WTC11 (cell line): ENCODE results near the gene AUH. TPM values are rescaled to one million over a fixed set of nuclear protein-coding genes. Genes with fewer than 3 reads are reported as not detected.

Experiments
- ATAC-seq: fragments of 200-7000 bp; cut with Tn5 transposase; 2 replicates; pipeline ENCODE4 v1.10.0; 2021; ENCODE audit warnings: mild to moderate bottlenecking, moderate library complexity
- CTCF ChIA-PET: fragments of 300-600 bp; sonication (Branson Sonifier 250); formaldehyde crosslinking; loops from one replicate; lab custom pipeline; 2021; ENCODE audit warnings: antibody characterized with exemption; lab: Charles Lee
- POLR2A ChIA-PET: fragments of 350-600 bp; sonication (Branson Sonifier 250); formaldehyde crosslinking; loops from one replicate; lab custom pipeline; 2021; ENCODE audit warnings: antibody characterized with exemption; lab: Charles Lee
- DNase-seq: peaks from one replicate; pipeline ENCODE4 v3.0.0; 2021; ENCODE audit warnings: low spot score
- H3K27ac Mint-ChIP-seq: 2 replicates; pipeline ENCODE4 v1.8.0; 2021; ENCODE audit warnings: mixed read lengths
- H3K27me3 Mint-ChIP-seq: 2 replicates; pipeline ENCODE4 v1.8.0; 2021; ENCODE audit warnings: low read depth, mild to moderate bottlenecking, moderate library complexity, mixed read lengths
- H3K36me3 Mint-ChIP-seq: 2 replicates; pipeline ENCODE4 v1.8.0; 2021; ENCODE audit warnings: mixed read lengths
- H3K4me1 Mint-ChIP-seq: 2 replicates; pipeline ENCODE4 v1.8.0; 2022; ENCODE audit warnings: mixed read lengths
- H3K4me3 Mint-ChIP-seq: 2 replicates; pipeline ENCODE4 v1.8.0; 2021; ENCODE audit warnings: mild to moderate bottlenecking, moderate library complexity, mixed read lengths
- H3K9me3 Mint-ChIP-seq: 2 replicates; pipeline ENCODE4 v1.8.0; 2021; ENCODE audit warnings: mixed read lengths
- ARID4B ChIP-seq: sonication (generic); formaldehyde crosslinking; IDR thresholded peaks from 2 replicates; pipeline ENCODE4 v1.8.0; 2023; ENCODE audit warnings: missing genetic modification reagents, mild to moderate bottlenecking, borderline replicate concordance
- ESRRA ChIP-seq: sonication (generic); formaldehyde crosslinking; IDR thresholded peaks from 2 replicates; pipeline ENCODE4 v1.8.1; 2022; ENCODE audit warnings: mild to moderate bottlenecking, missing genetic modification reagents, borderline replicate concordance
- ETV6 ChIP-seq: sonication (generic); formaldehyde crosslinking; IDR thresholded peaks from 2 replicates; pipeline ENCODE4 v1.8.1; 2022; ENCODE audit warnings: mild to moderate bottlenecking, missing genetic modification reagents
- JAZF1 ChIP-seq: fragments of 250-450 bp; sonication (Bioruptor Pico); IDR thresholded peaks from 2 replicates; pipeline ENCODE4 v1.9.0; 2021; ENCODE audit warnings: moderate library complexity, mild to moderate bottlenecking, inconsistent platforms
- MXD4 ChIP-seq: fragments of 250-450 bp; sonication (Bioruptor Pico); IDR thresholded peaks from 2 replicates; pipeline ENCODE4 v1.8.0; 2021; ENCODE audit warnings: mild to moderate bottlenecking, moderate library complexity, borderline replicate concordance
- NFE2L1 ChIP-seq: sonication (generic); formaldehyde crosslinking; IDR thresholded peaks from 2 replicates; pipeline ENCODE4 v1.8.1; 2023; ENCODE audit warnings: missing genetic modification reagents
- NR2C2 ChIP-seq: sonication (generic); formaldehyde crosslinking; IDR thresholded peaks from 2 replicates; pipeline ENCODE4 v1.8.0; 2022; ENCODE audit warnings: mild to moderate bottlenecking, missing genetic modification reagents
- PRDM15 ChIP-seq: sonication (generic); formaldehyde crosslinking; IDR thresholded peaks from 2 replicates; pipeline ENCODE4 v1.8.0; 2022; ENCODE audit warnings: missing genetic modification reagents
- SOX15 ChIP-seq: fragments of 250-450 bp; sonication (Bioruptor Pico); IDR thresholded peaks from 2 replicates; pipeline ENCODE4 v1.9.0; 2021; ENCODE audit warnings: mild to moderate bottlenecking
- SP1 ChIP-seq: sonication (generic); formaldehyde crosslinking; conservative IDR thresholded peaks from 2 replicates; pipeline ENCODE4 v1.8.1; 2022; ENCODE audit warnings: missing genetic modification reagents
- total RNA-seq: library from RNA; stranded (reverse); gene quantifications from 3 replicates; pipeline ENCODE4 v1.2.3, GENCODE V29; 2021
- TF ChIP-seq, protein P1 (sequence below): sonication (generic); formaldehyde crosslinking; IDR thresholded peaks from 2 replicates; pipeline ENCODE4 v1.8.1; 2023; ENCODE audit warnings: mild to moderate bottlenecking, missing genetic modification reagents, moderate library complexity
- TF ChIP-seq, protein P2 (sequence below): sonication (generic); formaldehyde crosslinking; IDR thresholded peaks from 2 replicates; pipeline ENCODE4 v1.8.0; 2022; ENCODE audit warnings: mild to moderate bottlenecking, missing genetic modification reagents
- TF ChIP-seq, protein P3 (sequence below): sonication (generic); formaldehyde crosslinking; IDR thresholded peaks from 2 replicates; pipeline ENCODE4 v1.8.1; 2023; ENCODE audit warnings: mild to moderate bottlenecking, missing genetic modification reagents
- TF ChIP-seq, protein P4 (sequence below): fragments of 250-450 bp; sonication (Bioruptor Pico); IDR thresholded peaks from 2 replicates; pipeline ENCODE4 v2.1.2; 2022; ENCODE audit warnings: mild to moderate bottlenecking, moderate library complexity
- TF ChIP-seq, protein P5 (sequence below): sonication (generic); formaldehyde crosslinking; IDR thresholded peaks from 2 replicates; pipeline ENCODE4 v1.8.0; 2022; ENCODE audit warnings: mild to moderate bottlenecking, missing genetic modification reagents

The AUH gene
- total RNA-seq, 1 experiment from 2014 or later: 30.4 TPM

DNA sequence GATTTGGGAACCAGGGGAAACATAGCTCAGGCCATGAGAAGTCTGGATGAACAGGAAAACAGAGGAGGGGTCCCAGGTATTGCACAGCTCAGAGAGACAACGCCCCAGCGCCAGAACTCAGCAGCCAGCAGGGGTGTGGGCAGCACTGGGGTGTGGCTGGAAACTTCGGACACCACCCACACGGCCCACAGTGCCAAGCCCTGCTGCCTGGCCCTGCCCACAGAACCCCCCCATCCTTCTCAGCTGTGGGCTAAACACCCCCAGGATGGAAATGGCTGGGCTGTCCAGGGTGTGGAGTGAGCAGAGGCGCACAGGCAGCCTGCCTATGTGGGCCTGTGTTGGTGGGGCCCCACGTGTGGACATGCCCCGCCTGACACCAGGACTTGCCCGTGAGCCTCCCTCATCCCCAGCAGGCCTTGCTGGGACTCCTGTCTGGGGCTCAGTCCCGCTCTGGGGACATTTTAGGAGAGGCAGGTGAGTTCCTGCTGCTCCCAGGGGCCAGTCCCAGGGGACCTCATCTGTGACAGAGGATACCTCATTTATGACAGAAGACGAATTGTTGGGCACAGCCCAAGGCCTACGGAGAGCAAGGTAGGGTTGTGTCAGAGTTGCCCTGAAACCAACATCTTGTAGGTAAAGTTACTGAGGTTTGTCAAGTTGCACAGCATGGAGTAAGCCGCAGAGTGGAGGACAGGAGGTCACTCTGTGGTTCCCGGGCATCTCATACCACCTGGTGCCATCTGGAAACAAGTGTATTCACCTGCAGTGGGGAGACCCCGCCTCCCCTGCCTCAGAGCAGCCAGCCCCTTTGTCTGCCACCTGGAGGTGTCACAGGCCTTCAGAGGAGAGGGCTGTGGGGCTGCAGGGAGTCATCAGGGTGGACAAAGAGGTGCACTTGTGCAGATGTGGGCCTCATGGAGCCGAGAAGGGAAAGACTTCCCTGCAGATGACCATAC is 183.2 kb downstream of the AUH start:
- Mint-ChIP-seq H3K9me3 (no peaks in the 10 kb centered on the region), H3K4me1 (no peaks in the 10 kb centered on the region), H3K36me3 (no peaks in the 10 kb centered on the region), H3K27me3 (no peaks in the 10 kb centered on the region), H3K27ac (peak overlapping the region; percentile 68; the same call in 1 of the 2 replicates), H3K4me3 (no peak overlapping the region)
- POLR2A ChIA-PET: no interaction called here
- DNase-seq (no peak), ATAC-seq (no peak)
- TF ChIP-seq ETV6 (CRISPR knock-in tag): no peak
- CTCF ChIA-PET: no interaction called here

DNA sequence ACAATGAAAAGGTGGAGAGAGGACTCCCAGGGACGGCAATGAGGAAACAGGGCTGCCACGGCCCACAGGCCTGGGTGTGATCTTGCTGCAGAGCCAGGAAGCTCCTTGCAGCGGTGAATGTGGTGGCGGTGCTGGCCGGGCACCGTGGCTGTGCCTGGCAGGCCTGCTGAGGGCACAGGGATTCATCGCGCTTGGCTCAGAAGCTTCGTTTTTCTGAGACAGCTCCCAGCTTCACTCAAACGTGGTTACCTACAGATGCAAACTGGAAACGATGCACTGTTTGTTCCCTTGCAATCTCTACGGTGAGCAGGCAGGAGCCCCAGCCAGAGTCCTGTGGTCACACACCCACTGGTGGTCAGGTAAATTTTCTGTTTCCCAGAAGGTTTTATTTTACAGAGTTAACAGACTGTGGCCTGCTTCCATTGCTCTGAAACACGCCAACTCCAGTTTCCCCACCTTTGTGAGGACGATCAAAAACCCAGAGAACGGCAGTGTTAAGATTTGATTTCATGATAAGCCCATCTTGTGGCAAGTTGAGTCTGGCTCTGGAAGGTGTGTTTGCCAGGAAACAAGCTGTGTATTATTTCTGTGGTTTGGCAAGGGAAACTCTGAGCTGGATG is 183.9 kb downstream of the AUH start:
- TF ChIP-seq SP1 (CRISPR knock-in tag) (no peak), SOX15 (CRISPR knock-in tag) (no peak)
- POLR2A ChIA-PET: interaction anchor here (0.6 kb wide), 1 partner anchor 306 kb away, joined by 6 read pairs; no protein-coding TSS in a partner anchor
- no peak for ATAC-seq
- Mint-ChIP-seq H3K4me1 (no peaks in the 10 kb centered on the region), H3K27ac (peak overlapping the region; percentile 68; the same call in 1 of the 2 replicates), H3K4me3 (no peak overlapping the region), H3K9me3 (no peaks in the 10 kb centered on the region), H3K36me3 (no peaks in the 10 kb centered on the region), H3K27me3 (no peaks in the 10 kb centered on the region; the same call in 1 of the 2 replicates)
- no peak for DNase-seq
- CTCF ChIA-PET: no interaction called here

DNA sequence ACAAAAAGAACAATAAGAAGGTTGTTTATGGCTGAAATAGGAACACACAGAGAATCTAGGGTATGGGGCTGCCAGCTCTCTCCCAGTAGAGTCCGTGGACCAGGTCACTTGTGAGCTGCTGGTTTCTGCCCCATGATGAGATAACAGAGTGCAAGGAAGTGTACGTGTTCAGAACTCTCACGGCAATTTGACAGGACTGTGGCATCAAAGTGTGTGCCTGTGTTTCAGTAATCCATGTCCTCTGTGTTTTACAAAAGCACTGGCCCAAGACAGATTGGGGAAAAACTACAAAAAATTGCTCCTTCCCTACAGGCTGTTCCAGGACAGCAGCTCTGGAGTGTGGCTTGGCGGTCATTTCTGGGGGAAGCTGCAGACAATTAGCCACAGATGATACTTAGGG is 184.6 kb downstream of the AUH start:
- no peaks in the 10 kb centered on the region; the same call in 1 of the 2 replicates for H3K27me3 Mint-ChIP-seq
- POLR2A ChIA-PET: interaction anchor here (0.6 kb wide), 1 partner anchor 307 kb away, joined by 6 read pairs; no protein-coding TSS in a partner anchor
- TF ChIP-seq ARID4B (no peak), NFE2L1 (CRISPR knock-in tag) (no peak), MXD4 (no peak), JAZF1 (no peak), NR2C2 (CRISPR knock-in tag) (no peak), ESRRA (CRISPR knock-in tag) (no peak), PRDM15 (CRISPR knock-in tag) (no peak)
- TF ChIP-seq, protein P1, sequence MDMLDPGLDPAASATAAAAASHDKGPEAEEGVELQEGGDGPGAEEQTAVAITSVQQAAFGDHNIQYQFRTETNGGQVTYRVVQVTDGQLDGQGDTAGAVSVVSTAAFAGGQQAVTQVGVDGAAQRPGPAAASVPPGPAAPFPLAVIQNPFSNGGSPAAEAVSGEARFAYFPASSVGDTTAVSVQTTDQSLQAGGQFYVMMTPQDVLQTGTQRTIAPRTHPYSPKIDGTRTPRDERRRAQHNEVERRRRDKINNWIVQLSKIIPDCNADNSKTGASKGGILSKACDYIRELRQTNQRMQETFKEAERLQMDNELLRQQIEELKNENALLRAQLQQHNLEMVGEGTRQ (CRISPR knock-in tag): no peak
- TF ChIP-seq, protein P2, sequence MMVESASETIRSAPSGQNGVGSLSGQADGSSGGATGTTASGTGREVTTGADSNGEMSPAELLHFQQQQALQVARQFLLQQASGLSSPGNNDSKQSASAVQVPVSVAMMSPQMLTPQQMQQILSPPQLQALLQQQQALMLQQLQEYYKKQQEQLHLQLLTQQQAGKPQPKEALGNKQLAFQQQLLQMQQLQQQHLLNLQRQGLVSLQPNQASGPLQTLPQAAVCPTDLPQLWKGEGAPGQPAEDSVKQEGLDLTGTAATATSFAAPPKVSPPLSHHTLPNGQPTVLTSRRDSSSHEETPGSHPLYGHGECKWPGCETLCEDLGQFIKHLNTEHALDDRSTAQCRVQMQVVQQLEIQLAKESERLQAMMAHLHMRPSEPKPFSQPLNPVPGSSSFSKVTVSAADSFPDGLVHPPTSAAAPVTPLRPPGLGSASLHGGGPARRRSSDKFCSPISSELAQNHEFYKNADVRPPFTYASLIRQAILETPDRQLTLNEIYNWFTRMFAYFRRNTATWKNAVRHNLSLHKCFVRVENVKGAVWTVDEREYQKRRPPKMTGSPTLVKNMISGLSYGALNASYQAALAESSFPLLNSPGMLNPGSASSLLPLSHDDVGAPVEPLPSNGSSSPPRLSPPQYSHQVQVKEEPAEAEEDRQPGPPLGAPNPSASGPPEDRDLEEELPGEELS (CRISPR knock-in tag): no peak
- TF ChIP-seq, protein P3, sequence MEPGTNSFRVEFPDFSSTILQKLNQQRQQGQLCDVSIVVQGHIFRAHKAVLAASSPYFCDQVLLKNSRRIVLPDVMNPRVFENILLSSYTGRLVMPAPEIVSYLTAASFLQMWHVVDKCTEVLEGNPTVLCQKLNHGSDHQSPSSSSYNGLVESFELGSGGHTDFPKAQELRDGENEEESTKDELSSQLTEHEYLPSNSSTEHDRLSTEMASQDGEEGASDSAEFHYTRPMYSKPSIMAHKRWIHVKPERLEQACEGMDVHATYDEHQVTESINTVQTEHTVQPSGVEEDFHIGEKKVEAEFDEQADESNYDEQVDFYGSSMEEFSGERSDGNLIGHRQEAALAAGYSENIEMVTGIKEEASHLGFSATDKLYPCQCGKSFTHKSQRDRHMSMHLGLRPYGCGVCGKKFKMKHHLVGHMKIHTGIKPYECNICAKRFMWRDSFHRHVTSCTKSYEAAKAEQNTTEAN (CRISPR knock-in tag): no peak
- TF ChIP-seq, protein P4, sequence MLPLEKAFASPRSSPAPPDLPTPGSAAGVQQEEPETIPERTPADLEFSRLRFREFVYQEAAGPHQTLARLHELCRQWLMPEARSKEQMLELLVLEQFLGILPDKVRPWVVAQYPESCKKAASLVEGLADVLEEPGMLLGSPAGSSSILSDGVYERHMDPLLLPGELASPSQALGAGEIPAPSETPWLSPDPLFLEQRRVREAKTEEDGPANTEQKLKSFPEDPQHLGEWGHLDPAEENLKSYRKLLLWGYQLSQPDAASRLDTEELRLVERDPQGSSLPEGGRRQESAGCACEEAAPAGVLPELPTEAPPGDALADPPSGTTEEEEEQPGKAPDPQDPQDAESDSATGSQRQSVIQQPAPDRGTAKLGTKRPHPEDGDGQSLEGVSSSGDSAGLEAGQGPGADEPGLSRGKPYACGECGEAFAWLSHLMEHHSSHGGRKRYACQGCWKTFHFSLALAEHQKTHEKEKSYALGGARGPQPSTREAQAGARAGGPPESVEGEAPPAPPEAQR: no peak
- TF ChIP-seq, protein P5, sequence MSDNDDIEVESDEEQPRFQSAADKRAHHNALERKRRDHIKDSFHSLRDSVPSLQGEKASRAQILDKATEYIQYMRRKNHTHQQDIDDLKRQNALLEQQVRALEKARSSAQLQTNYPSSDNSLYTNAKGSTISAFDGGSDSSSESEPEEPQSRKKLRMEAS (CRISPR knock-in tag): no peak

More for the DNA sequence above, 184.6 kb downstream of the AUH start:
- CTCF ChIA-PET: no interaction called here
- H3K4me1 Mint-ChIP-seq: no peaks in the 10 kb centered on the region
- no peak overlapping the region for H3K4me3 Mint-ChIP-seq
- DNase-seq (no peak), ATAC-seq (no peak)
- H3K27ac Mint-ChIP-seq: no peak overlapping the region
- H3K36me3 Mint-ChIP-seq: no peaks in the 10 kb centered on the region
- H3K9me3 Mint-ChIP-seq: peaks cover 2% of the 10 kb centered on the region; the same call in 1 of the 2 replicates
